Keratinocyte (primary cell): ENCODE data around the gene YPEL1. TPM values are rescaled to one million over a fixed set of nuclear protein-coding genes. Genes with fewer than 3 reads are reported as not detected.

Experiments
- DNase-seq: peaks from one replicate; pipeline ENCODE4 v3.0.0-alpha.2; 2011; ENCODE audit warnings: low read depth, missing footprints, low spot score
- FAIRE-seq: peaks from 2 replicates; lab custom pipeline; 2011; peaks lifted over from hg19 to GRCh38; lab: Jason Lieb, UNC
- H2AFZ ChIP-seq: 2 replicates; pipeline ENCODE4 v1.6.0; 2012; ENCODE audit warnings: low read length, control low read depth, inconsistent platforms; ENCODE audit not compliant: control insufficient read depth
- H3K27ac ChIP-seq: 2 replicates; pipeline ENCODE4 v1.5.1; 2011; ENCODE audit warnings: low read length; ENCODE audit not compliant: control insufficient read depth, insufficient read depth
- H3K27me3 ChIP-seq: 3 replicates; pipeline ENCODE4 v1.6.0; 2011; ENCODE audit warnings: low read length; ENCODE audit not compliant: control insufficient read depth, insufficient read depth; ENCODE audit errors: extremely low read depth
- H3K36me3 ChIP-seq, 2 experiments: 2 replicates in 1 of 2; 3 replicates in 1 of 2; pipeline ENCODE4 v1.5.1; 2011; ENCODE audit warnings: low read length in 2 of 2, mild to moderate bottlenecking in 1 of 2; ENCODE audit not compliant: control insufficient read depth in 2 of 2, insufficient read depth in 2 of 2; ENCODE audit errors: extremely low read depth in 1 of 2
- H3K4me1 ChIP-seq: 3 replicates; pipeline ENCODE4 v1.5.1; 2011; ENCODE audit warnings: low read length; ENCODE audit not compliant: control insufficient read depth, insufficient read depth; ENCODE audit errors: extremely low read depth
- H3K4me2 ChIP-seq: 3 replicates; pipeline ENCODE4 v1.6.0; 2011; ENCODE audit warnings: low read depth, low read length; ENCODE audit not compliant: control insufficient read depth, insufficient read depth; ENCODE audit errors: extremely low read depth
- H3K4me3 ChIP-seq, 3 experiments: fragments of 200-600 bp in 1 of 3; sonication (generic) in 1 of 3; 2 replicates in 2 of 3; 3 replicates in 1 of 3; pipeline ENCODE4 v1.5.1; 2011 to 2016; ENCODE audit warnings: low read length in 3 of 3, mild to moderate bottlenecking in 3 of 3, control low read depth in 2 of 3, inconsistent platforms in 1 of 3, low read depth in 1 of 3, mixed read lengths in 1 of 3, mixed run types in 1 of 3, moderate library complexity in 1 of 3; ENCODE audit not compliant: control insufficient read depth in 2 of 3, insufficient read depth in 2 of 3; ENCODE audit errors: extremely low read depth in 1 of 3
- H3K79me2 ChIP-seq: 2 replicates; pipeline ENCODE4 v1.6.0; 2012; ENCODE audit warnings: low read length; ENCODE audit not compliant: control insufficient read depth, insufficient read depth
- H3K9ac ChIP-seq: 3 replicates; pipeline ENCODE4 v1.6.0; 2011; ENCODE audit warnings: low read length; ENCODE audit not compliant: control insufficient read depth, insufficient read depth; ENCODE audit errors: extremely low read depth
- H3K9me1 ChIP-seq: 3 replicates; pipeline ENCODE4 v1.6.0; 2011; ENCODE audit warnings: low read length; ENCODE audit not compliant: control insufficient read depth, insufficient read depth; ENCODE audit errors: extremely low read depth
- H3K9me3 ChIP-seq: 2 replicates; pipeline ENCODE4 v1.5.1; 2012; ENCODE audit warnings: low read depth, low read length; ENCODE audit not compliant: control insufficient read depth
- H4K20me1 ChIP-seq: 3 replicates; pipeline ENCODE4 v1.6.0; 2011; ENCODE audit warnings: low read length; ENCODE audit not compliant: control insufficient read depth, insufficient read depth; ENCODE audit errors: extremely low read depth
- CTCF ChIP-seq, 3 experiments: IDR thresholded peaks in 1 of 3; conservative IDR thresholded peaks in 1 of 3; optimal IDR thresholded peaks in 1 of 3; 2 replicates in 2 of 3; 3 replicates in 1 of 3; pipeline versions ENCODE3 to v1.5.1; 2011; ENCODE audit warnings: low read length in 3 of 3, mild to moderate bottlenecking in 3 of 3, moderate library complexity in 2 of 3, control low read depth in 1 of 3, inconsistent platforms in 1 of 3; ENCODE audit not compliant: insufficient read depth in 2 of 3; ENCODE audit errors: extremely low read depth in 1 of 3
- EZH2 ChIP-seq: IDR thresholded peaks from one replicate; pipeline ENCODE4 v1.6.1; 2012; ENCODE audit warnings: inconsistent platforms, mild to moderate bottlenecking, low read length, moderate library complexity
- dilution Hi-C: fragments of 300-500 bp; cut with MboI; formaldehyde crosslinking; loops from one replicate; pipeline ENCODE4 v1.7.0; 2020; ENCODE audit warnings: low sequenced_read_pairs; ENCODE audit not compliant: extremely low pct_ligation_motif_present
- polyA plus RNA-seq, 5 experiments: library from polyadenylated mRNA; depleted of rRNA in 3 of 5; stranded (reverse) in 3 of 5; stranded (forward) in 1 of 5; unstranded in 1 of 5; fragments of >200 nt; gene quantifications; 1 replicate in 1 of 5; 2 replicates in 3 of 5; 3 replicates in 1 of 5; pipeline versions ENCODE4 v1.2.1 to v1.2.3, GENCODE V29; 2011 to 2012; ENCODE audit warnings: missing spikeins in 2 of 5, low read depth in 1 of 5, low replicate concordance in 1 of 5

The YPEL1 gene
- polyA plus RNA-seq, 1 donor (not counting 4 experiments of a cell fraction or from before 2014, with no cell fraction given) = 0.03 TPM

- DNase-seq (no peak), FAIRE-seq (no peak)
- Histone ChIP-seq H4K20me1 (no peaks in the 10 kb centered on the region), H3K79me2 (no peaks in the 10 kb centered on the region), H3K4me1 (no peaks in the 10 kb centered on the region), H3K9me1 (no peaks in the 10 kb centered on the region), H3K4me2 (no peak overlapping the region), H3K4me3 (no peak overlapping the region), H3K27me3 (no peaks in the 10 kb centered on the region), H3K27ac (no peak overlapping the region), H3K36me3 (peaks cover 10 to 23% of the 10 kb centered on the region in 2 experiments), H2AFZ (no peak overlapping the region), H3K9ac (no peak overlapping the region), H3K9me3 (no peaks in the 10 kb centered on the region)
- dilution Hi-C loops = no loop called here
- TF ChIP-seq CTCF (optimal IDR thresholded peaks at IDR 0.05 in 1 of 3, IDR thresholded peaks at IDR 0.05 in 1 of 3, conservative IDR thresholded peaks at IDR 0.05 in 1 of 3; ENCODE audit: extremely low read depth in 1 of 3, insufficient read depth in 2 of 3, low read length in 3 of 3) (no peak), EZH2 (no peak)
Measured at GRCh38 chr22:21682385-21683175, 53.0 kb downstream of the YPEL1 start.

- FAIRE-seq (no peak), DNase-seq (no peak)
- Histone ChIP-seq H3K4me1 (no peaks in the 10 kb centered on the region), H3K9ac (no peak overlapping the region), H3K36me3 (peaks cover 6 to 18% of the 10 kb centered on the region in 2 experiments), H3K79me2 (no peaks in the 10 kb centered on the region), H3K4me3 (no peak overlapping the region), H3K9me1 (no peaks in the 10 kb centered on the region), H2AFZ (no peak overlapping the region), H3K9me3 (no peaks in the 10 kb centered on the region), H3K4me2 (no peak overlapping the region), H4K20me1 (no peaks in the 10 kb centered on the region), H3K27ac (no peak overlapping the region), H3K27me3 (no peaks in the 10 kb centered on the region)
- TF ChIP-seq EZH2 (no peak), CTCF (optimal IDR thresholded peaks at IDR 0.05 in 1 of 3, IDR thresholded peaks at IDR 0.05 in 1 of 3, conservative IDR thresholded peaks at IDR 0.05 in 1 of 3; ENCODE audit: extremely low read depth in 1 of 3, insufficient read depth in 2 of 3, low read length in 3 of 3) (no peak)
- dilution Hi-C loops = no loop called here
Measured at GRCh38 chr22:21681566-21682370, 53.8 kb downstream of the YPEL1 start.
